Bronchial epithelial cell (primary cell): ENCODE results near the gene ZNF217. TPM values are rescaled to one million over a fixed set of nuclear protein-coding genes. Genes with fewer than 3 reads are reported as not detected.
"Not testable (repeated sequence)": the region's sequence is repeated elsewhere in the genome, so short reads cannot be mapped to it uniquely, and the experiment has no call there.

Experiments
- DNase-seq: peaks from one replicate; pipeline ENCODE4 v3.0.0-alpha.2; 2010; ENCODE audit warnings: low read depth
- FAIRE-seq: peaks from 2 replicates; lab custom pipeline; 2011; peaks lifted over from hg19 to GRCh38; lab: Jason Lieb, UNC
- H3K27me3 ChIP-seq: 2 replicates; pipeline ENCODE4 v1.5.1; 2011; ENCODE audit warnings: low read length; ENCODE audit not compliant: control insufficient read depth, insufficient read depth
- H3K36me3 ChIP-seq: 2 replicates; pipeline ENCODE4 v1.5.1; 2011; ENCODE audit warnings: low read length; ENCODE audit not compliant: control insufficient read depth, insufficient read depth
- H3K4me3 ChIP-seq: 2 replicates; pipeline ENCODE4 v1.5.1; 2011; ENCODE audit warnings: mild to moderate bottlenecking, low read depth, low read length, control low read depth
- total RNA-seq: library from RNA; depleted of rRNA; stranded (reverse); fragments of >200 nt; gene quantifications from 2 replicates; pipeline ENCODE4 v1.2.1, GENCODE V29; 2014
- TF ChIP-seq, protein P1 (sequence below): IDR thresholded peaks from 2 replicates; pipeline ENCODE4 v1.5.1; 2011; ENCODE audit warnings: mild to moderate bottlenecking, moderate library complexity, low read length, control low read depth, inconsistent platforms; ENCODE audit not compliant: insufficient read depth, severe bottlenecking

Gene ZNF217
- total RNA-seq, 1 donor from 2014 or later: 24.7 TPM

GRCh38 chr20:53569606-53570307, 23.9 kb downstream of the ZNF217 start:
- DNase-seq (no peak), FAIRE-seq (no peak)
- Histone ChIP-seq H3K36me3 (peaks cover 29% of the 10 kb centered on the region), H3K4me3 (no peak overlapping the region), H3K27me3 (no peaks in the 10 kb centered on the region)
- TF ChIP-seq, protein P1, sequence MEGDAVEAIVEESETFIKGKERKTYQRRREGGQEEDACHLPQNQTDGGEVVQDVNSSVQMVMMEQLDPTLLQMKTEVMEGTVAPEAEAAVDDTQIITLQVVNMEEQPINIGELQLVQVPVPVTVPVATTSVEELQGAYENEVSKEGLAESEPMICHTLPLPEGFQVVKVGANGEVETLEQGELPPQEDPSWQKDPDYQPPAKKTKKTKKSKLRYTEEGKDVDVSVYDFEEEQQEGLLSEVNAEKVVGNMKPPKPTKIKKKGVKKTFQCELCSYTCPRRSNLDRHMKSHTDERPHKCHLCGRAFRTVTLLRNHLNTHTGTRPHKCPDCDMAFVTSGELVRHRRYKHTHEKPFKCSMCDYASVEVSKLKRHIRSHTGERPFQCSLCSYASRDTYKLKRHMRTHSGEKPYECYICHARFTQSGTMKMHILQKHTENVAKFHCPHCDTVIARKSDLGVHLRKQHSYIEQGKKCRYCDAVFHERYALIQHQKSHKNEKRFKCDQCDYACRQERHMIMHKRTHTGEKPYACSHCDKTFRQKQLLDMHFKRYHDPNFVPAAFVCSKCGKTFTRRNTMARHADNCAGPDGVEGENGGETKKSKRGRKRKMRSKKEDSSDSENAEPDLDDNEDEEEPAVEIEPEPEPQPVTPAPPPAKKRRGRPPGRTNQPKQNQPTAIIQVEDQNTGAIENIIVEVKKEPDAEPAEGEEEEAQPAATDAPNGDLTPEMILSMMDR: no peak

DNA sequence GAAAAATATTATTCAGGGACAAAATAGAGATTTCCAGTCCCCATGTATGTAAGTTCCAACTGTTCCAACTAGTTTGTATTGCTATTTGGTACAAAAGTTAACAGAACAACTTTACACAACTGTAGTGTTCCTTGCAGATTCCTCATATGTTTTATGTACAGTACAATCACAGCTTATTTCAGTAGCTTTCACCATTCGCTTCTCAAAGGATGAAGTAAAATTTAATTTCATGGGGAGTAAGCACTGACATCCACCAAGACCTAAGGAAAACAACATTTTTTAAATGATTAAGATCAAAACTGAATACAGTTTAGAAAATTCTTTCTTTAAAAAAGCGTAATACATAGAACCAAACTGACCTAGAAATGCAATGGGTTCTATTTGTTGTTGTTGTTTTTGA, 24.6 kb downstream of the ZNF217 start:
- TF ChIP-seq, protein P1: no peak
- FAIRE-seq (no peak), DNase-seq (no peak)
- Histone ChIP-seq H3K27me3 (no peaks in the 10 kb centered on the region), H3K36me3 (peaks cover 26% of the 10 kb centered on the region), H3K4me3 (no peak overlapping the region)

GRCh38 chr20:53568351-53568750, 25.3 kb downstream of the ZNF217 start:
- TF ChIP-seq, protein P1: no peak

DNA sequence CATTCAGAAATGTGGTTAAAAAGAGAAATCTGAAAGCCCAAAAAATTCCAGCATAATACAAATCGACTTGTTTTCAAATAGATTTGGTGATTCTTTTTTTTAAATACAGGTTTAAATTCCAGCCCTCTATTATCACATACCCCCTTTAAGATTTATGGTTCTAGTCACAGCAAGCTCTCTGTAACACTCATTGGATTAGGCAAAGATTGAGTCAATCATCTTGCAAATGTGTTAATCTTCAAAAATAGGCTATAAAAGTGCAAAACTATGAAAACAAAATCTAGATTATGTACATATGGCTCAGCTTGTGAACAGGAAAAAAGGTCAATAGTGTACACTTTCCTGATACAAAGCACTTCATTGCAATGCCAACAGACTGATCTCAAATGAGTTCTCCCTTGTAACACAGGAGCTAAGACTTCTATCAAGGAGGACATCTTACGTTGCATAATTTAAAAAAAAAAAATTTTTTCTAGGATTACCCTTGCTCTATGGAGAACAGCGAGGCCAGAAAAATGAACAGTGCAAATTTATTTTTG, 26.2 kb downstream of the ZNF217 start:
- TF ChIP-seq, protein P1: no peak
- peaks cover 20% of the 10 kb centered on the region for H3K36me3 ChIP-seq
- no peak for FAIRE-seq
- DNase-seq: no peak
- no peaks in the 10 kb centered on the region for H3K27me3 ChIP-seq
- H3K4me3 ChIP-seq: no peak overlapping the region

More at GRCh38 chr20:53568351-53568750, 25.3 kb downstream of the ZNF217 start:
- no peak for DNase-seq
- H3K27me3 ChIP-seq: no peaks in the 10 kb centered on the region
- H3K4me3 ChIP-seq: no peak overlapping the region
- FAIRE-seq: no peak
- H3K36me3 ChIP-seq: peaks cover 24% of the 10 kb centered on the region

GRCh38 chr20:53566623-53567022, 27.0 kb downstream of the ZNF217 start:
- H3K36me3 ChIP-seq: peaks cover 16% of the 10 kb centered on the region
- H3K27me3 ChIP-seq, FAIRE-seq, H3K4me3 ChIP-seq, DNase-seq: not testable (repeated sequence)

- no peak for DNase-seq
- FAIRE-seq: no peak
- Histone ChIP-seq H3K36me3 (peaks cover 13% of the 10 kb centered on the region), H3K4me3 (no peak overlapping the region), H3K27me3 (no peaks in the 10 kb centered on the region)
- TF ChIP-seq, protein P1: no peak
These were observed 28.4 kb downstream of the ZNF217 start for GRCh38 chr20:53565254-53565653.

GRCh38 chr20:53562104-53562764, 31.4 kb downstream of the ZNF217 start:
- FAIRE-seq, DNase-seq: not testable (repeated sequence)

More at GRCh38 chr20:53562104-53562764, 31.4 kb downstream of the ZNF217 start:
- not testable (repeated sequence) for H3K36me3 ChIP-seq, H3K4me3 ChIP-seq, H3K27me3 ChIP-seq
